Activated CD4-positive, alpha-beta T cell treated with anti-CD3 and anti-CD28 coated beads for 36 hours (primary cell): ENCODE measurements around the gene SLC35A2. TPM values are rescaled to one million over a fixed set of nuclear protein-coding genes. Genes with fewer than 3 reads are reported as not detected.

Source experiments
- ATAC-seq: fragments of 200-7000 bp; cut with Tn5 transposase; one replicate; pipeline ENCODE4 v1.10.0; 2021; ENCODE audit warnings: mild to moderate bottlenecking, moderate library complexity
- CTCF ChIA-PET: fragments of 350-600 bp; sonication (Branson Sonifier 250); formaldehyde crosslinking; loops from one replicate; lab custom pipeline; 2021; ENCODE audit warnings: antibody characterized with exemption; lab: Charles Lee
- POLR2A ChIA-PET: fragments of 350-600 bp; sonication (Branson Sonifier 250); formaldehyde crosslinking; loops from one replicate; lab custom pipeline; 2021; ENCODE audit warnings: antibody characterized with exemption, inconsistent platforms; lab: Charles Lee
- DNase-seq: peaks from one replicate; pipeline ENCODE4 v3.0.0-alpha.2; 2020
- H3K27ac Mint-ChIP-seq: one replicate; pipeline ENCODE4 v1.8.0; 2021; ENCODE audit warnings: mixed read lengths
- H3K27me3 Mint-ChIP-seq: one replicate; pipeline ENCODE4 v1.8.0; 2021; ENCODE audit warnings: mixed read lengths
- H3K36me3 Mint-ChIP-seq: one replicate; pipeline ENCODE4 v1.8.0; 2021; ENCODE audit warnings: low read depth, mixed read lengths
- H3K4me1 Mint-ChIP-seq: one replicate; pipeline ENCODE4 v1.8.0; 2021; ENCODE audit warnings: mixed read lengths
- H3K4me3 Mint-ChIP-seq: one replicate; pipeline ENCODE4 v1.8.0; 2021; ENCODE audit warnings: mild to moderate bottlenecking, moderate library complexity, mixed read lengths
- H3K9me3 Mint-ChIP-seq: one replicate; pipeline ENCODE4 v1.8.0; 2021; ENCODE audit warnings: low read depth, mixed read lengths
- intact Hi-C, 2 experiments: fragments of 100-400 bp; cut with DNase I in 1 of 2; cut with micrococcal nuclease in 1 of 2; formaldehyde crosslinking; loops; one replicate each; pipeline versions ENCODE4 v1.14.2 to v1.15.1; 2022 to 2024; cut with DNase I, micrococcal nuclease
- total RNA-seq, 2 experiments: library from RNA; stranded (reverse); gene quantifications; one replicate each; pipeline ENCODE4 v1.2.3, GENCODE V29; 2021

SLC35A2 gene
- total RNA-seq, 2 experiments from 2014 or later = 19.7 to 20.3 TPM

DNA sequence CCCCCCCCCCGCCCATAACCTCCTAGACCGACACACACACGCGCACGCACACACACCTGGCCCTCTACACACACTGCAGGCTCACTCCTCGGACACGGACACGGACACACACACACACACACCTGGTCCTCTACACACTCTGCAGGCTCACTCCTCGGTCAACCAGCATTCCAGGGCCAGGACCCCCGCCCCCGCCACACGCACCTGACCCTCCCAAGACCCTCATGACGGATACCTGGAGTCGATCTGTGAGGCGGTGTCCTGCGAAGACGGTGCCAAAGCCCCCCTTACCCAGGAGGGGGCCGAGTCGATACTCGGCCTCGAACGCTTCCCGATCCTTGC is 6.8 kb upstream of the SLC35A2 start:
- Mint-ChIP-seq H3K27ac (peak overlapping the region; percentile 95), H3K27me3 (no peaks in the 10 kb centered on the region), H3K4me1 (peaks cover 48% of the 10 kb centered on the region), H3K4me3 (peak overlapping the region; percentile 97), H3K9me3 (no peaks in the 10 kb centered on the region), H3K36me3 (peaks cover 74% of the 10 kb centered on the region)
- DNase-seq (no peak), ATAC-seq (no peak)
- POLR2A ChIA-PET = interaction anchor here (2.4 to 4.9 kb wide), 2 partner anchors 20 to 40 kb away, joined by 10 to 86 read pairs; partner anchors contain the start of gene OTUD5
- CTCF ChIA-PET = interaction anchor here (0.6 kb wide), 1 partner anchor 40 kb away, joined by 3 read pairs; no protein-coding TSS in a partner anchor
- intact Hi-C loops = loop anchor here (2.0 to 10.0 kb wide), 6 partner anchors 116 to 1263 kb away; partner anchors contain the start of genes ELK1 (in 1 of the 2), HDAC6 (in 1 of the 2), PLP2 (in 1 of the 2) and PPP1R3F (in 1 of the 2)

- Mint-ChIP-seq H3K4me3 (peak overlapping the region; percentile 97), H3K4me1 (peaks cover 51% of the 10 kb centered on the region), H3K27me3 (no peaks in the 10 kb centered on the region), H3K27ac (peak overlapping the region; percentile 95), H3K36me3 (peaks cover 75% of the 10 kb centered on the region), H3K9me3 (no peaks in the 10 kb centered on the region)
- ChIA-PET CTCF (no interaction called here), POLR2A (interaction anchor here (1.6 to 4.9 kb wide), 4 partner anchors 21 to 41 kb away, joined by 6 to 86 read pairs (median 12); partner anchors contain the start of gene OTUD5)
- intact Hi-C loops = loop anchor here (1.0 to 10.0 kb wide), 9 partner anchors 20 to 1263 kb away; partner anchors contain the start of genes ELK1 (in 1 of the 2), HDAC6 (in 1 of the 2), PLP2 (in 1 of the 2) and PPP1R3F (in 1 of the 2)
- peak; percentile 92 for DNase-seq
- ATAC-seq = peak; percentile 34
Observed at GRCh38 chrX:48917139-48918001, 5.9 kb upstream of the SLC35A2 start.

- Mint-ChIP-seq H3K27ac (peak overlapping the region; percentile 95), H3K4me1 (peaks cover 42% of the 10 kb centered on the region), H3K36me3 (peaks cover 73% of the 10 kb centered on the region), H3K9me3 (no peaks in the 10 kb centered on the region), H3K4me3 (peak overlapping the region; percentile 97), H3K27me3 (no peaks in the 10 kb centered on the region)
- no peak for DNase-seq
- intact Hi-C loops = loop anchor here (5.0 to 10.0 kb wide), 5 partner anchors 113 to 1260 kb away; partner anchors contain the start of genes ELK1 (in 1 of the 2), HDAC6 (in 1 of the 2), PLP2 (in 1 of the 2) and PPP1R3F (in 1 of the 2)
- no peak for ATAC-seq
- POLR2A ChIA-PET = interaction anchor here (0.6 to 2.3 kb wide), 3 partner anchors 18 to 1291 kb away, joined by 3 to 13 read pairs (median 4); no protein-coding TSS in a partner anchor
- CTCF ChIA-PET = interaction anchor here (1.0 kb wide), 1 partner anchor 23 kb away, joined by 3 read pairs; no protein-coding TSS in a partner anchor
Observed at GRCh38 chrX:48914593-48915493, 3.4 kb upstream of the SLC35A2 start.

DNA sequence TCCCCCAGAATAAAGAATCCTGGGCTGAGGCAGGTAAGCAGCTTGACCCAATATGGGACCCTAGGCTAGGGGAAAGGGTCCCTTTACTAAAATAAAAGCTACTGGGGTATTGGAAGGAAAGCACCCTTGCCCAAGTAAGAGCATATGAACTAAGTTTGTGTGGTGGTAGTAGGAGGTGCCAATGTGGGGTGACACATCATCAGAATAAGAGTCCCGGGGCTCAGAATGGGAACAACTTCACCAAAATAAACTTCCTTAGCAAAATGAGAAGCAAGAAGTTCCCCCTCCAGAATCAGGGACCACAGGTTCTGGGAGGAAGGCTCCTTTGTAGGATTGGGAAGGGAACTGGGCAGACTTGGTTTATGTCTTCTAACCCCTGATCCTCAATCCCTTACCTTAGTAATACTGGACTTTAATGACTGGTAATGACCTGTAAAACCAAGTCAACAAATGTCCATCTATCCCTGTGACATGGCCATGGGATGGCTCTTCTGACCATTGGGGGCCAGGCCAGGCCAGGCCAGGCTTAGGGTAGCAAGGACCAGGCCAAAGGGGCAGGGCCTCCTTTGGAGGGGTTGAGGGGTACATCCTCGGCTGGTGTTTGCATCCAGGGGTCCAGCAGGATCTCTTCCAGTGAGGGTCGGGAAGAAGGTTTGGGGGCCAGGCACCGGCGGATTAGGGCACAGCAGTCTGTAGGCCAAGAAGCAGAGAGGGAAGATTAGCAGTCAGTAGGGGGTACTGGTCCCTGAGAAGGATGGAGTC is 2.3 kb upstream of the SLC35A2 start:
- H3K4me1 Mint-ChIP-seq = peaks cover 39% of the 10 kb centered on the region
- ChIA-PET POLR2A (no interaction called here), CTCF (interaction anchor here (2.1 kb wide), 1 partner anchor 33 kb away, joined by 5 read pairs; no protein-coding TSS in a partner anchor)
- no peaks in the 10 kb centered on the region for H3K9me3 Mint-ChIP-seq
- intact Hi-C loops = loop anchor here (10.0 kb wide), 2 partner anchors 239 to 1259 kb away; partner anchors contain the start of genes ELK1 (in 1 of the 2) and UXT (in 1 of the 2)
- peak overlapping the region; percentile 95 for H3K27ac Mint-ChIP-seq
- H3K27me3 Mint-ChIP-seq = no peaks in the 10 kb centered on the region
- H3K36me3 Mint-ChIP-seq = peaks cover 66% of the 10 kb centered on the region
- ATAC-seq (no peak), DNase-seq (no peak)
- peak overlapping the region; percentile 97 for H3K4me3 Mint-ChIP-seq

DNA sequence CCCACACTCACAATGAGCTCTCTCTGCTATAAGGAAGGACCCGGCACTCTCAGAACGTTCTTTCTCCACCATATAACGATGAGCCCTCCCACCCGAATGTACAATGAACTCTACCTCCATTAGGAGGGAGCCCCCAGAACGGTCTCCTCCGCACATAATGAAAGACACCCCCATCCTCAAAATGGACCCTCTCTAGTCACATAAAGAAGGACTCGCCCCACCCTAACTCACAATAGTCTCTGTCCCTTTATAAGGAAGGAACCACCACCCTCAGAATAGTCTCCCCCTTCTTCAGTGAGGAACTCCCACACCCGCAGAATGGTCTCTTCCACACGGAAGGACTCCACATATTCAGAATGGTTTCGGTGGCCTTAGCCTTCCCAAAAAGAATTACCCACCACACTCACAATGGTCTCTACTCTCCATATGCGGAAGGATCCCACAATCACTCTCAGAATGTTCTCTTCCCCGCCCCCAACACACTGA is 477 bp downstream of the SLC35A2 start:
- H3K4me1 Mint-ChIP-seq = peaks cover 39% of the 10 kb centered on the region
- H3K36me3 Mint-ChIP-seq = peaks cover 40% of the 10 kb centered on the region
- H3K27ac Mint-ChIP-seq = peak overlapping the region; percentile 92
- ChIA-PET POLR2A (interaction anchor here (0.9 to 2.3 kb wide), 7 partner anchors 13 to 371 kb away, joined by 3 to 39 read pairs (median 5); partner anchors contain the start of genes PQBP1, TBC1D25 and TIMM17B), CTCF (interaction anchor here (0.9 to 1.8 kb wide), 2 partner anchors 26 to 30 kb away, joined by 3 to 9 read pairs; no protein-coding TSS in a partner anchor)
- intact Hi-C loops = loop anchor here (1.0 to 10.0 kb wide), 5 partner anchors 14 to 1256 kb away; partner anchors contain the start of genes ELK1 (in 1 of the 2), HDAC6 (in 1 of the 2), PQBP1 (in 1 of the 2) and TIMM17B (in 1 of the 2)
- no peaks in the 10 kb centered on the region for H3K27me3 Mint-ChIP-seq
- peak overlapping the region; percentile 97 for H3K4me3 Mint-ChIP-seq
- ATAC-seq (peak; percentile 11), DNase-seq (no peak)
- H3K9me3 Mint-ChIP-seq = no peaks in the 10 kb centered on the region

DNA sequence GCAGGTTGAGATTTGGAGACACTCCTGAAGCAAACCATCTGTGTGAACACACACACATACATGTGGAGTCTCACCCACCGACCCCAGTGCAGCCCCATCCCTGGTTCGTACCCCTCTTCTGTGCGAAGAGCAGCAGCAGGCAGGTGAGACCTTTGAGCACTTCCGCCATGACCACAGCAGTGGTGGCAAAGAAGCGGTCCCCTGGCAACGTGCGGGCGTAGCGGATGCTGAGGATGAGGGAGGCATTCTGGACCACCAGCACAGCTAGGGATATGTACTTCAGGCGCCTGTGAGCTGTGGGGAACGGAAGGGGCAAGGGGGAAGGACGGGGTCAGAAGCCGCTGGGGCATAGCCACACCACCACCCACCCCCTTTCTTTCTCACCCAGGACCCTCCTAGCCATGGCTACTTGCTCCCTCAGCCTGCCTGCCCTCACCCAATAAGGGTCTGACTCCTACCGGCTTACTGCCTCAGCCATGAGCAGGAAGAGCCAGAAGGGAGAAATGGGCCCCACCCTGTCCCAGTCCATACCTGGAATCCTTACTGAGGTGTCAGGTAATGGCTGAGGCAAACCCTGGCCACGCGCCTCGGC is 1.6 kb downstream of the SLC35A2 start:
- ChIA-PET CTCF (interaction anchor here (0.5 kb wide), 1 partner anchor 29 kb away, joined by 3 read pairs; no protein-coding TSS in a partner anchor), POLR2A (no interaction called here)
- Mint-ChIP-seq H3K9me3 (no peaks in the 10 kb centered on the region), H3K27ac (no peak overlapping the region), H3K27me3 (no peaks in the 10 kb centered on the region), H3K4me3 (peak overlapping the region; percentile 97), H3K36me3 (peaks cover 29% of the 10 kb centered on the region), H3K4me1 (peaks cover 37% of the 10 kb centered on the region)
- intact Hi-C loops = loop anchor here (10.0 kb wide), 2 partner anchors 235 to 1255 kb away; partner anchors contain the start of genes ELK1 (in 1 of the 2) and UXT (in 1 of the 2)
- DNase-seq (no peak), ATAC-seq (no peak)

- H3K9me3 Mint-ChIP-seq = no peaks in the 10 kb centered on the region
- intact Hi-C loops = no loop called here
- H3K36me3 Mint-ChIP-seq = peaks cover 22% of the 10 kb centered on the region
- no peak overlapping the region for H3K4me3 Mint-ChIP-seq
- no peak for ATAC-seq
- H3K4me1 Mint-ChIP-seq = peaks cover 25% of the 10 kb centered on the region
- no peak for DNase-seq
- CTCF ChIA-PET = no interaction called here
- POLR2A ChIA-PET = interaction anchor here (1.2 kb wide), 1 partner anchor 11 kb away, joined by 3 read pairs; the partner anchor contains the start of genes PQBP1 and TIMM17B
- no peaks in the 10 kb centered on the region for H3K27me3 Mint-ChIP-seq
- H3K27ac Mint-ChIP-seq = no peak overlapping the region
Observed at GRCh38 chrX:48908600-48908999, 2.8 kb downstream of the SLC35A2 start.

GRCh38 chrX:48905090-48905790 is 6.2 kb downstream of the SLC35A2 start:
- H3K9me3 Mint-ChIP-seq = no peaks in the 10 kb centered on the region
- ATAC-seq = no peak
- H3K4me1 Mint-ChIP-seq = peaks cover 2% of the 10 kb centered on the region
- no peak overlapping the region for H3K27ac Mint-ChIP-seq
- CTCF ChIA-PET = no interaction called here
- H3K36me3 Mint-ChIP-seq = peaks cover 18% of the 10 kb centered on the region
- no peak overlapping the region for H3K4me3 Mint-ChIP-seq
- intact Hi-C loops = no loop called here
- DNase-seq = no peak
- POLR2A ChIA-PET = no interaction called here
- no peaks in the 10 kb centered on the region for H3K27me3 Mint-ChIP-seq

DNA sequence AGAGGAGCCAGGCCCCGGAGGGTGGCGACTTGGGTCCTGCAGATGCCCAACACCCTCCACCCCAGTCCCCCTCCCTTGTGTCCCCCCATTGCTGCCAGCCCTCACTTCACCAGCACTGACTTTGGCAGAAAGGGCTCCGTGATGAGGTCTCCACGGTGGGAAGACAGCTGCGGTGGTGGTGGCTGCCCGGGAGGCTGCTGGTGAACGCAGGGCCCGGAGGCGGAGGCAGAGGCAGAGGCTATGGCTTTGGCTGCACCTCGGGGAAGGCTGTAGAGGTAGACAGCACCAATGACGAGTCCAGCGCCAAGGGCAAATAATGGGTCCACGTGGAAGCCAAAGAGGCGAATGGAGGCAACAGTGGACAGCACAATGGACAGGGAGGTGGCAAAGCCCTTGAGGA is 6.8 kb downstream of the SLC35A2 start:
- ChIA-PET POLR2A (no interaction called here), CTCF (no interaction called here)
- H3K27ac Mint-ChIP-seq = no peak overlapping the region
- H3K27me3 Mint-ChIP-seq = no peaks in the 10 kb centered on the region
- DNase-seq (no peak), ATAC-seq (no peak)
- peaks cover 20% of the 10 kb centered on the region for H3K36me3 Mint-ChIP-seq
- H3K4me1 Mint-ChIP-seq = peaks cover 2% of the 10 kb centered on the region
- H3K4me3 Mint-ChIP-seq = no peak overlapping the region
- no peaks in the 10 kb centered on the region for H3K9me3 Mint-ChIP-seq
- intact Hi-C loops = no loop called here
